Left kidney (tissue), 2 donors: ENCODE data around the gene ACBD6. TPM values are rescaled to one million over a fixed set of nuclear protein-coding genes. Genes with fewer than 3 reads are reported as not detected.
"Not testable (repeated sequence)": the region's sequence is repeated elsewhere in the genome, so short reads cannot be mapped to it uniquely, and the experiment has no call there.

ENCODE experiments used
- DNase-seq: peaks from one replicate; pipeline ENCODE4 v3.0.0-alpha.2; 2013
- polyA plus RNA-seq: library from polyadenylated mRNA; unstranded; fragments of 120-200 nt; gene quantifications from one replicate; pipeline ENCODE4 v1.2.1, GENCODE V29; 2013; ENCODE audit not compliant: insufficient read length

Gene ACBD6
- polyA plus RNA-seq, 1 donor, result 84.9 TPM

GRCh38 chr1:180489976-180490375 lies 12.4 kb downstream of the ACBD6 start:
- no peak for DNase-seq

DNA sequence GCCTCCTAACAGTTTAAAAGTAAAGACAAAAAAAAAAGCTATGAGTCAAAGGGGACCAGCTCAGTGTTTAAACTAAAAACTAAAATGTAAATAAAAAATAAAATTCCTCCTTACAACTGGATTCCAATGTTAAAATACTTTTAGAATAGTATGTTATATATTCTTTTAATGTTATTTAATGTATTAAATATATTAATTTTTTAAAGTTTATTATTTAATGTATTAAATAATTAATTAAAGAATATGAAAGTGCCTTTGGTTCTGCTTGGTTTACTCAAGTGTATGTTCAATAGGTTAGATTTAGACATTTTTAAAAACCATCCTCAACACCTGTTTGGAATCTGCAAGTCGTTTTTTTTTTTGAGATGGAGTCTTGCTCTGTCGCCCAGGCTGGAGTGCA lies 13.1 kb downstream of the ACBD6 start:
- DNase-seq, result no peak

DNA sequence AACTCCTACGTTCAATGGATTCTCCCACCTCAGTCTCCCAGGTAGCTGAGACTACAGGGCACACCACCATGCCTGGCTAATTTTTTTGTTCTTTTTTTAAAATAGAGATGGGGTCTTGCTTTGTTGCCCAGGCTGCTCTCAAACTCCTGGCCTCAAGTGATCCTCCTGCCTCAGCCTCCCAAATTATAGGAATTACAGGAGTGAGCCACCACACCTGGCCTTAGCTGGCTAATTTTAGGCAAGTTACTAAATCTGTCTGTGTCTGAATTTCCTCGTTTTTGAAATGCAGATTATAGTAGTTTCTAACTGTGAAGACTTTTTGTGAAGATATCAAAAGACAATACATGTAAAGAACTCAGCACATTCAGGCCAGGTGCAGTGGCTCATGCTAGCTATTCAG lies 13.7 kb downstream of the ACBD6 start:
- DNase-seq, result no peak

DNA sequence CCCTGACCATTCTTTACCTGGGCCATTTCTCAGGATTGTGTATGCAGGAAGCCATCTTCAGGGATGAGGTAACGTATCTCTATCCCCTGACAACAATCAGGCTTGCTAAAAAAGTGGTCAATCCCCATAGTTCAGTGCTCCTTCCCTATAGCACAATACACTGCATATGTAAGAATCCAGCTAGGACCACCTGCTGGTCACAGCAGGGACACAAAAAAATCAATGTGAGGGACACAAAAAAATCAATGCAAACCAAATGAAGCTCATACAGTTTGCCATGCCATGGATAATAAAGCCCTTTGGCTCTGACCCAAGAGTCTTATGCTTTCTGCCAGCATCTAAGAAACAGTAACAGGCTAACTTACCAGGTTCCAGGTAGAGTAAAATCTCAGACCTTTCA lies 16.3 kb downstream of the ACBD6 start:
- no peak for DNase-seq

DNA sequence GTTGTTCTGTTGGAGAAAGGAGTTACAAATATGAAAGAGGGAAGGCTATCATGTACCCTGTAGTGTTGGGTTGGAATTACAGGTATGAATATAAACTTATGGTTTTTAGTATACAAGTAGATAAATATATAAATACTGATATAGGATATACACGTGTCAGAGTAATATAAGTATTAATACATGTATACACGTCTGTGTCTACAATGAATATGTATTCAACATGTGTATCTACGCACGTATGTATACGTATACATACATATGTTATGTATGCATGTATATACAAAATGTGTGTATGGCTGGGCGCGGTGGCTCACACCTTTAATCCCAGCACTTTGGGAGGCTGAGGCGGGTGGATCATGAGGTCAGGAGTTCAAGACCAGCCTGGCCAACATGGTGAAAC lies 17.9 kb downstream of the ACBD6 start:
- DNase-seq, result no peak

- peak; percentile 63 for DNase-seq
Measured at GRCh38 chr1:180482425-180483275, 19.7 kb downstream of the ACBD6 start.

DNA sequence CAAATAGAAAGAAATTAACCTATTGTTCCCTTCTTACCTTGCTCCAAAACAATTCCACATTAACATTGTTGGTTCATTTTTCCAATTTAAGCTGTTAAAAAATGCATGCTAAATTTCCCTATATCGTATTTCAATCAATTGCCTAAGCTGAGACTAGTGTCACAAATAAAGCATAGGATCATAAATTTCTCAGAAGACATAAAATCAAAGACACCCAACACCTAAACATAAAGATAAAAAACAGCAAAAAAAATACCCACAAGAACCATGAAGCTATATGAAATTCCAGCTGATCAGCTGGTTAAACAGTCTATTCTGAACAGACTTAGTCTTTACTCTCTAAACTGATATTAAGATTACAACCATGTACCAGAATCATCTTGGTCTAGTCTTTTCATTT lies 32.3 kb downstream of the ACBD6 start:
- no peak for DNase-seq

DNA sequence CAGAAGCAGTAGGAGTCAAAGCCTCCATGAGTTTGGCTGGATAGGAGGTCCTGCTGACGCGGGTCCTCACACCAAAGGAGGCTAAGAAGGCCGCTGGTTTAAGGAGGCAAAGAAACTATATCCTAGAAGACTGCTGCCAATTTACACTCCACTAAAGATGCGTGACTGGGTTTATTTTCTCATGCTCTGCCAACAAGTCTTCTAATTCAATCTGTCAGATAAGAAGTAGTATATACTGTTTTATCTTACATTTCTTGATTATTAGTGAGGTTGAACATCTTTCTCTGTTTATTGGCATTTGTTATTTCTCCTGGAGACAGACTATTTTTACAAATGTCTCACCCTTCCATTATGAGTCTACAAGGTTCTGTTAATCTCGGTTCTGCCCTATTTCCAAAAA lies 34.1 kb downstream of the ACBD6 start:
- DNase-seq, result no peak

GRCh38 chr1:180462102-180462501 lies 40.3 kb downstream of the ACBD6 start:
- DNase-seq, result no peak

DNA sequence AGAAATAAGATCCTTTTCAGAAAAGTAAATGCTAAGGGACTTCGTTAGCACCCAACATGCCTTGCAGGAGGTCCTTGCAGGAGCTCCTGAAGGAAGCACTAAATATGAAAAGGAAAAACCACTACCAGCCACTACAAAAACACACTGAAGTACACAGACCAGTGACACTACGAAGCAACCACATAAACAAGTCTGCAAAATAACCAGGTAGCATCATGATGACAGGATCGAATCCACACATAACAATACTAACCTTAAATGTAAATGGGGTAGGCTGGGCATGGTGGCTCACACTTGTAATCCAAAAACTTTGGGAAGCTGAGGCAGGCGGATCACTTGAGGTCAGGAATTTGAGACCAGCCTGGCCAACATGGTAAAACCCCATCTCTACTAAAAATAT lies 40.7 kb downstream of the ACBD6 start:
- DNase-seq, result not testable (repeated sequence)

GRCh38 chr1:180458807-180459206 lies 43.6 kb downstream of the ACBD6 start:
- no peak for DNase-seq

GRCh38 chr1:180456191-180456590 lies 46.2 kb downstream of the ACBD6 start:
- no peak for DNase-seq

GRCh38 chr1:180451504-180451903 lies 50.9 kb downstream of the ACBD6 start:
- no peak for DNase-seq

GRCh38 chr1:180444522-180444921 lies 57.9 kb downstream of the ACBD6 start:
- no peak for DNase-seq

- no peak for DNase-seq
Measured at GRCh38 chr1:180440335-180440734, 62.0 kb downstream of the ACBD6 start.

DNA sequence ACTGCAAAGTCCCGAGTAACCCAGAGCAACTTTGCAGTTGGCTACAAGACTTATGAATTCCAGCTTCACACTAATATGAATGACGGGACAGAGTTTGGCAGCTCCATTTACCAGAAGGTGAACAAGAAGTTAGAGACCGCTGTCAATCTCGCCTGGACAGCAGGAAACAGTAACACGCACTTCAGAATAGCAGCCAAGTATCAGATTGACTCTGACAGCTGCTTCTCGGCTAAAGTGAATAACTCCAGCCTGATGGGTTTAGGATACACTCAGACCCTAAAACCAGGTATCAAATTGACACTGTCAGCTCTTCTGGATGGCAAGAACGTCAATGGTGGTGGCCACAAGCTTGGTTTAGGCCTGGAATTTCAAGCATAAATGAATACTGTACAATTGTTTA lies 66.8 kb downstream of the ACBD6 start:
- DNase-seq, result no peak

DNA sequence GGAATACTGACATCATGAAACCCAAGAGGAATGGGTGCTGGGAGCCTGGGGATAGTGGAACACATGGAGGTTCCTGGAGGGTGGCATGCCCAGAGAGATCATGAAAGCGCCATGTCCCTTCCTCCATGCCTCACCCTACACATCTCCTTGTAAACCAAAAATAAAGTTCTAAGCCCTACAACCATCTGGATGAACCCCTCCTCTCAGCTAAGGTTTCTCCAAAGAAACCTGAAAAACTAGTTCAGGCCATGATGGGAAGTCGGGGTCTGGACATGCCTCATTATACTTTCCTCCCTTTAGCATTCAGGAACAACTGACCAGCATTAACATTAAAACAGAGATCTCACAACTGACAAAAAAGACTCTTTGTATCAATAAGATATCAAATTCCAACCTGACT lies 68.5 kb downstream of the ACBD6 start:
- no peak for DNase-seq

DNA sequence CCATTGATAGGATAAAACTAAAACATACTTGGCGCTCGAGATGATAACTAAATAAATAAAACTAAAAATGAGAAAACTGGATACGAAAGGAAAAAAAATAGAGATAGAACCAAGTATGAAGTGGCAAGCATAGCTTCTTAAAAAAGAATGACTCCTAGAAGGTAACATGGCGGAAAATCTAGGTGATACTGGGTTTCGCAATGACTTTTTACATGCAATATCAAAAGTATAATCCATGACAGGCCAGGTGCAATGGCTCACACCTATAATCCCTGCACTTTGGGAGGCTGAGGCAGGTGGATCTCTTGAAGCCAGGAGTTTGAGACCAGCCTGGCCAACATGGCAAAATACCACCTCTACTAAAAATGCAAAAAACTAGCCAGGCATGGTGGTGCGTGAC lies 70.7 kb downstream of the ACBD6 start:
- no peak for DNase-seq

GRCh38 chr1:180428782-180429695 lies 73.3 kb downstream of the ACBD6 start:
- DNase-seq, result no peak

GRCh38 chr1:180425952-180426351 lies 76.4 kb downstream of the ACBD6 start:
- no peak for DNase-seq

- DNase-seq, result no peak
Measured at GRCh38 chr1:180424848-180425457, 77.4 kb downstream of the ACBD6 start.

- DNase-seq, result no peak
Measured at GRCh38 chr1:180421614-180422013, 80.8 kb downstream of the ACBD6 start.

- DNase-seq, result not testable (repeated sequence)
Measured at GRCh38 chr1:180421145-180421544, 81.2 kb downstream of the ACBD6 start.
